ENCODE measurements around the gene ATP10A. TPM values are rescaled to one million over a fixed set of nuclear protein-coding genes. Genes with fewer than 3 reads are reported as not detected.
A peak's percentile ranks its signal among the peaks of the same experiment; 100 is the strongest.

Gene ATP10A
- total RNA-seq, 1 experiment from 2014 or later, result 3.0 TPM

- DNase-seq, result no peak
- H3K4me1 Mint-ChIP-seq (ENCODE audit: low read depth, unreplicated experiment), result no peaks in the 10 kb centered on the region
These were observed 73.0 kb downstream of the ATP10A start for GRCh38 chr15:25790000-25790660.

GRCh38 chr15:25789616-25789999 lies 73.5 kb downstream of the ATP10A start:
- TF ChIP-seq CTCF (IDR thresholded peaks at IDR 0.05; ENCODE audit: unreplicated experiment), result no peak
- intact Hi-C loops (cut with micrococcal nuclease; ENCODE audit: unreplicated experiment), result no loop called here
- Mint-ChIP-seq H3K4me1 (ENCODE audit: low read depth, unreplicated experiment) (no peaks in the 10 kb centered on the region), H3K27ac (ENCODE audit: unreplicated experiment) (no peak overlapping the region), H3K27me3 (ENCODE audit: unreplicated experiment) (no peaks in the 10 kb centered on the region), H3K36me3 (ENCODE audit: insufficient read depth, unreplicated experiment) (no peaks in the 10 kb centered on the region), H3K4me3 (ENCODE audit: low read depth, unreplicated experiment) (no peak overlapping the region), H3K9me3 (ENCODE audit: low read depth, unreplicated experiment) (no peaks in the 10 kb centered on the region)
- DNase-seq, result no peak
- CTCF ChIA-PET, result no interaction called here
- BruUV-seq (replicated peaks), result no TSS peak

More at GRCh38 chr15:25790000-25790660, 73.0 kb downstream of the ATP10A start:
- CTCF ChIA-PET, result no interaction called here
- intact Hi-C loops (cut with micrococcal nuclease; ENCODE audit: unreplicated experiment), result no loop called here
- H3K9me3 Mint-ChIP-seq (ENCODE audit: low read depth, unreplicated experiment), result no peaks in the 10 kb centered on the region
- BruUV-seq (replicated peaks), result no TSS peak
- H3K27ac Mint-ChIP-seq (ENCODE audit: unreplicated experiment), result no peak overlapping the region
- no peak for TF ChIP-seq CTCF (IDR thresholded peaks at IDR 0.05; ENCODE audit: unreplicated experiment)
- H3K27me3 Mint-ChIP-seq (ENCODE audit: unreplicated experiment), result no peaks in the 10 kb centered on the region
- H3K36me3 Mint-ChIP-seq (ENCODE audit: insufficient read depth, unreplicated experiment), result no peaks in the 10 kb centered on the region
- H3K4me3 Mint-ChIP-seq (ENCODE audit: low read depth, unreplicated experiment), result no peak overlapping the region

GRCh38 chr15:25789211-25789610 lies 73.9 kb downstream of the ATP10A start:
- DNase-seq, result no peak
- TF ChIP-seq CTCF (IDR thresholded peaks at IDR 0.05; ENCODE audit: unreplicated experiment), result no peak
- Mint-ChIP-seq H3K4me1 (ENCODE audit: low read depth, unreplicated experiment) (no peaks in the 10 kb centered on the region), H3K4me3 (ENCODE audit: low read depth, unreplicated experiment) (no peak overlapping the region), H3K27ac (ENCODE audit: unreplicated experiment) (no peak overlapping the region), H3K36me3 (ENCODE audit: insufficient read depth, unreplicated experiment) (no peaks in the 10 kb centered on the region), H3K9me3 (ENCODE audit: low read depth, unreplicated experiment) (no peaks in the 10 kb centered on the region), H3K27me3 (ENCODE audit: unreplicated experiment) (no peaks in the 10 kb centered on the region)
- intact Hi-C loops (cut with micrococcal nuclease; ENCODE audit: unreplicated experiment), result no loop called here
- no TSS peak for BruUV-seq (replicated peaks)
- CTCF ChIA-PET, result no interaction called here

- no peaks in the 10 kb centered on the region for H3K27me3 Mint-ChIP-seq (ENCODE audit: unreplicated experiment)
- H3K4me3 Mint-ChIP-seq (ENCODE audit: low read depth, unreplicated experiment), result no peak overlapping the region
- CTCF ChIA-PET, result no interaction called here
These were observed 75.1 kb downstream of the ATP10A start for GRCh38 chr15:25787855-25788520.

More at GRCh38 chr15:25787855-25788520, 75.1 kb downstream of the ATP10A start:
- intact Hi-C loops (cut with micrococcal nuclease; ENCODE audit: unreplicated experiment), result no loop called here
- Mint-ChIP-seq H3K27ac (ENCODE audit: unreplicated experiment) (no peak overlapping the region), H3K9me3 (ENCODE audit: low read depth, unreplicated experiment) (no peaks in the 10 kb centered on the region), H3K4me1 (ENCODE audit: low read depth, unreplicated experiment) (no peaks in the 10 kb centered on the region), H3K36me3 (ENCODE audit: insufficient read depth, unreplicated experiment) (no peaks in the 10 kb centered on the region)
- peak; percentile 0 for DNase-seq
- no peak for TF ChIP-seq CTCF (IDR thresholded peaks at IDR 0.05; ENCODE audit: unreplicated experiment)
- BruUV-seq (replicated peaks), result no TSS peak

All from Calu3 (cell line).